Femur (tissue), 1 donor: Measurements from ENCODE around the gene FRMPD2.
"Not testable (repeated sequence)": the region's sequence is repeated elsewhere in the genome, so short reads cannot be mapped to it uniquely, and the experiment has no call there.

ENCODE experiments used
- DNase-seq: peaks from one replicate; pipeline ENCODE4 v3.0.0-alpha.2; 2017

Gene FRMPD2

GRCh38 chr10:48194830-48195229 is 79.7 kb downstream of the FRMPD2 start:
- DNase-seq, result no peak

DNA sequence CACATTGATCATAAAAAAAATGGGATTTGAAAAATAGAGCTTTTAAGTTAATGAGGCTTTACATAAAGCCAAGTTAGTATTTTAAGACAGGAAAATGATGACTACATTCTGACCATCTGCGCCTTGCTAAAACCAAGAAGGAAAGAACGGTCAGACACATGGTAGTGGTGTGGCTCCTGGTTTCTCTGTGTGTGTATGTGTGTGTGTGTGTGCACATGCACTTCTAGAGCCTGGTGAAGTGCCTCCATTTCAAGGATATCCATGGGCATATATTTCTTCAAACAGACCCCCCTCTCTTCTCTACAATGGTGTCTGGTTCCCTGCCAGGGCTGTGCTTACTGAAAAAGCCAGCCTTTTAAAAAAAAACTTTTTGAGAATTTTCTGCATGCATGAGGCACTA is 80.9 kb downstream of the FRMPD2 start:
- DNase-seq, result no peak

DNA sequence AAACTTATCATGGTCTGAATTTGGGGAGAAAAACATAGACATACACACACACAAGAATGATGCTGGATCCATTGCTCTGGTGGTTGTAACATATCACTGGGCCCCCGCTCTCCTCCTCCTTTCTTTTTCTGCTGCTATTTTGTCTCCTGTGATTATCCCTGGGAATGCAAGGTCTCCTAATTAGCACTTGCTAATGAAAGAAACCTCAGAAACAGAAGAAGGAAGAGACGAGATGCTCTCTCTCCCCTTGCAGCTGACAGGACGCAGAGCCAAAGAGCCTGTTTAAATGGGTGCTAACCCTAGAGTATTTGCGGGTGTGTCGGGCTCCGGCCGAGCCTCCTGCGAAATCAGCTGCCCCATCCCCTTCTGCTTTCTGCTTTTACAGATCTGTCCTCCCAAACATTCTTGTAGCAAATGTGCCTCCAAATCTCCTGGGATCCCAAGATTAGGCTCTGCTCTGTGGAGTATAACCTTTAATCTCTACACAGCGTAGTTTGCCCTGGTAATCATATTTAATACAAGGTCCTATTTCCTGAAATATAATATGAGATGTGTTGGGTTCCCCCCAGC is 81.5 kb downstream of the FRMPD2 start:
- no peak for DNase-seq

DNA sequence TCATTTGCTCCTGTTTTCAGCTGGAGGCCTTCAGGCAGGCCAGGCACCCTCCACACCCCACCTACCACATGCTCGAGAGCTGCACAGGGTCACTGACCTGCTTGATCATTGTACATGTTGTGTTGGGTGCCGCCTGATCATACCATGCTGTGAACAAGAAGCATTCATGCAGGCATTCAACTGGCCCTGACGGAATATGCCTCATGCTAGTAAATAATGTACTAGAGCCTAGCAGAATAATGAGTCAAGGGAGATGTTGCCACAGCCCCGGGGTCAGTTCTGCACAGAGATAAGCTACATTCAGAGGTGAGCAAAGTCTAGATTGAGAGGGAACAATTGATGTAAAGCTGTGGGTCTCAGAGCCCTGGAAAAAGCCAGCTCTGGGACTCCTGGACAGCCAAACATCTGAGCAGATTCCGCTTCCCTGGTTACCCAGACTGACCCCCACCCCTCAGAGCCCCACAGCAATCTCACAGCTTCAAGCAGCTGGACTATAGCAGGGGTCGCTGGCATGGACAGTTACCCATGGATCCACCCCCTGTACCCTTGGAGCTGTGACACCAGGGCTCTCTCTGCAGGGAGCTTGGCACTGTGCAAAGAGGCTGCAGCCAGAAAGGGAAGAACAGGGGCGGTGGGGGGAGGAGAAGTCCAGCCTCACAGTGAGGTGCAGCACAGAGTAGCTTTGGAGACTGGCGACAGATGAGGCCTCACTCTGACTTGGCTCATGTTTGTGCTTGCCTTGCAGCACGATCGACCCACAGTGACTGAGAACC is 86.6 kb downstream of the FRMPD2 start:
- DNase-seq, result peak; percentile 28

- no peak for DNase-seq
These were observed 87.4 kb downstream of the FRMPD2 start for GRCh38 chr10:48187126-48187525.

DNA sequence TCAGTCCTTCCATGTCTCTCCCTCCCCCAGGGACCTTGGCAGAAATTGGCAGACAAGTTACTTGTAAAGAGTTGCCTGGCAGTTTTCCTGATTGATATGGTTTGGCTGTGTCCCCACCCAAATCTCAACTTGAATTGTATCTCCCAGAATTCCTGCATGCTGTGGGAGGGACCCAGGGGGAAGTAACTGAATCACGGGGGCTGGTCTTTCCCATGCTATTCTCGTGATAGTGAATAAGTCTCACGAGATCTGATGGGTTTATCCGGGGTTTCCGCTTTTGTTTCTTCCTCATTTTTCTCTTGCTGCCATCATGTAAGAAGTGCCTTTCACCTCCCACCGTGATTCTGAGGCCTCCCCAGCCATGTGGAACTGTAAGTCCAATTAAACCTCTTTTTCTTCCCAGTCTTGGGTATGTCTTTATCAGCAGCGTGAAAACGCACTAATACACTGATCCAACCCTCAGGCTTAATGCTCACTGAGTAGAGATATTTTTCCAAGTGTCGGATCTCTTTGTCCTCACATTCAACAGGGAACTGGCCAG is 88.2 kb downstream of the FRMPD2 start:
- DNase-seq, result not testable (repeated sequence)

GRCh38 chr10:48184224-48184623 is 90.3 kb downstream of the FRMPD2 start:
- DNase-seq, result no peak

DNA sequence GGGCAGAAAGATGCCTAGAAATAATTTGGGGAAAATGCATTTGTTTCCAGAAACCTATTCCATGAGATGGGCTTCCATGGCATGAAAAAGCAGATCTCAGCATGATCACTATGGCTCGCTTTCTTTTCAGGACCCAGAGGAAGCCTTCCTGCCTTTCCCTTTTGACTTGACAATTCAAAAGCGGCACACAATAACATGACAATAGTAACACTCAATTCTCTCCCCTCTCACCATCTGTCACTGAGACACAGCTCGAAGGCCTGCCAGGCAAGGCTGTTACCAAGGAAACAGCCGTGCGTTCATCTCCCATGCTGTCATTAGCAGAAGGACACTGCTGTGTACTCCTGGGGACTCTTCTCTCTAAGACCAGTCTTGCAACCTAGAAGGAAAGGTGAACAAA is 101.8 kb downstream of the FRMPD2 start:
- not testable (repeated sequence) for DNase-seq

GRCh38 chr10:48160670-48161069 is 113.8 kb downstream of the FRMPD2 start:
- not testable (repeated sequence) for DNase-seq

GRCh38 chr10:48160163-48160562 is 114.3 kb downstream of the FRMPD2 start:
- not testable (repeated sequence) for DNase-seq

- DNase-seq, result not testable (repeated sequence)
These were observed 120.0 kb downstream of the FRMPD2 start for GRCh38 chr10:48154211-48155140.

- DNase-seq, result not testable (repeated sequence)
These were observed 126.9 kb downstream of the FRMPD2 start for GRCh38 chr10:48147643-48148042.

DNA sequence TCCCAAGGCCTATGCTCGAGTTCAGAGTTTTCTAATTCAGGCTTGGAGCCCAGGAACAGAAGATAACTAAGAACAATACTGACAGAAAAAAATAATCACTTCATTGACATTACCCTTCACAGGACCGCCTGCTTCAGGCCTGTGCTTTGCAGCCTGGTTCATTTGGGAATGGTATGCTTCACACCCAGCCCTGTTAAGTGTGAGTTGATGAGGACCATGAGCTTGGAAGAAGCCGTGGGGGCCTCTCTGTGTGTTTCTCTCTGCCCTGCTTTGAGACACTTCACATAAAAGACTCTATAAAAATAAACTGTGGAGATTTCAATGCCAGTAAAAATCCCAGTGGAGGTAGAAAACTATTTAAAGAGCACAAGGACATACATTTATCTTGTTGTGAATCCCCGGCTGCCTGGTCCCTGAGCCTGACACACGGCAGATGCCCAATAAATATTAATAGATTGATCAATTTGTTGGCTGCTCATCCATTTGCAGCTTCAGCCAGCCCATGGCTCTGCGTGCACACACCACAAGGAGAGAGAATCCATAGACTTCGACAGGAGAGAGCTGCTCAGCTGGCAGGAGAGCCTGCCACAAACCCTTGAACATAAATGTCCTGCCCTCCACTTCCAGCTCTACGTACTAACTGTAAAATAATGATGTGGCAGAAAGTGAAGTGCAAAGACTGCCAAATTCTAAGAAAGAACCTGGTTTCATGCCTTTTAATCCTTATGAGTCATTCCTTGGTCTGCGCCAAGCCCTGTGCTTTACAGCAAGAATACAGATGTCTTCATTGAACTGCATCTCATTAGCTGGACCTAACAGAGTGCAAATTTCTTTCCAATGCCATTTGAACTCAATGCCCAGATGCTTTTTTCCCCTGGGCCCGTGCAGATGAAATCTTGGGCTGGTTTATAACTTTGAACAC is 130.5 kb downstream of the FRMPD2 start:
- not testable (repeated sequence) for DNase-seq

DNA sequence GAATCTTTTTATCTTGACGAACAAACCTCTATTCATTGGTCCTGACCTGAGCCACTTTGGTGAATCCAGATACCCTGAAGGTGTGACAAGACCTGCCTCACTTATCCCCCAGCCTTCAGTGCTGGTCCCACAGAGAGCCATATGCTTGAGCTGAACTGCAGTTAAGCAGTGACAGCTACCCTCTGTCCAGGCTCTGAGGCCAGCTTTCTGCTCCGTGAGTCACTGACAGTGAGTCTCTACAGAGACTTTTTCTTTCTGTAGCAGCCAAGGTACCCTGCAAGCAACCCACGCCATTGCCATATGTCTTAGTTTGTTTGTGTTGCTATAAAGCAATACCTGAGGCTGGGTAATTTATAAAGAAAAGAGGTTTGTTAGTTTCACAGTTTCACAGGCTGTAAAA is 133.5 kb downstream of the FRMPD2 start:
- DNase-seq, result not testable (repeated sequence)

DNA sequence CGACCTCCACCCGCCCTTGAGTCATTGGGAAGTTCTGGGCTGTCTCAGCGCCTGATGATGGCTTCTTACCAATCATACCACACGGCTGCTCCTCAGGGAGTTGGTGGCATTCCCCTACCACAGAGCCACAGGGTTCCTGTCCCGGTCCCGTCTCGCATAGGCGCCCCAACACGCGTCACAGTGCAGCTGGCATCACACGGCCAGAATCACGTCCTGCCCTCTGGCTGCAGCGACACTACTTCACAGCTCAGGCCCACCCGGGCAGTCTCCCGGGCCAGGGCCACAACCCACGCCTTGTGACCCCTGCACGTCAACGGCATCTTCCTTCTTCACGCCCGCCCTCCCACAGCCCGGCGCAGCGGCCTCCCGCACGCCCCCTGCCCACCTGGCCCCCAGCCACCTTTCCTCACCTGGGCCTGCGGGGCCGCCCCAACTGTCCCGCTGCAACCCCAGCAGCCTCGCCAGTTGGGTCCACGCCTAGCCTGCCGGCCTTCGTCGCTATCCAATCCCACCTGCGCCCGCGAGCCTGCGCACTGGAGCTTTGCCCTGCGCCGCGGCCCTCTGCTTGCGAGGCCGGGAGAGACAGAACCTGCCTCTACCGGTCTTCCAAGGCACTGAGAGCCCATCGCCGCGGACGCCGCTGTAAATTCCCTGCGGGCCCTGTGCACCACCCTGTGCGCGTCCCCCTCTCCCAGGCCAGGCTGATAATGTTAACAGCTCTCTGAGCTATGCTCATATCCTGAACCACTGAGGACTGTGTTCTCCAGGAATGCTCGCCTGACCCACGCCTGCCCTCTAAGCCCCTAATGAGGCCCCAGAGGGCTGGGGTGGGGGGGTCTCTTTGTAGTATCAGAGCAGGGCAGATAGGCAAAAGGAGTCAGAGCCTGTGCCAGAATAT is 134.3 kb downstream of the FRMPD2 start:
- DNase-seq, result not testable (repeated sequence)

DNA sequence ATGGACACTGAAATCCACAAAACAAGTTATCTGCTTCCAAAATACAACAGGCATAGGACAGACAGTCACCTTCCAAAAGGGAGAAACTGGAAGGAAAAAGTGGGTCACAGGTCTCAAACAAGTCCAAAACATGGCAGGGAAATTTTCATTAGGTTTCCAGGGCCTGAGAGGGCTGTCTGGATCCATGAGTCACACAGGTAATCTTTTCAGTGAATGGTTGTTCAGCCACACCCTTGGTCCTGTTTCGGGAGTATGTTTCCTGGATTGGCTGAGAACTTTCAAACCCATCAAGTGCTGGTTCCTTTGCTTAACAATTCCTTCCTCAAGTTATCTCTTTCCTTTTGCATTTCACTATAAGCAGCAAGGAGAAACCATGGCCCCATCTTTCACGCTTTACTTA is 145.5 kb downstream of the FRMPD2 start:
- DNase-seq, result not testable (repeated sequence)

- not testable (repeated sequence) for DNase-seq
These were observed 148.2 kb downstream of the FRMPD2 start for GRCh38 chr10:48126251-48126650.

- not testable (repeated sequence) for DNase-seq
These were observed 148.9 kb downstream of the FRMPD2 start for GRCh38 chr10:48125631-48126030.

DNA sequence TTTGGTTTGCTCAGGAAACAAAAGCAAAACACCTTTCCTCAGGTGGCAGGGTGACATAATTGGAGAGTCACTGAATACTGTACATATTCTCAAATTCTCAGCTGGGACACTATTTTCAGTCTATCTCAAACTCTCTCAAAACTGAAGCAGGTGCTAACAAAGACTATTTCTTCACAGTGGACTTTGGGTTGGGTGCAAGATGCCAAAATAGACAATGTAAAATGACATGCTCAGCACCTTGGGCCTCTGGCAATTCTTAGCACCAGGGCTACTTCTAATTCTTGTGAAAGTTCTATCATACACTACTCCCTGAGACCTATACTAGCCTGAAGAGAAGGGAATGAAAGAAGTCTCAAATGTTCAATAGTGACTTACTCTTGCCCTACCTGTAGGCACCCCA is 151.9 kb downstream of the FRMPD2 start:
- not testable (repeated sequence) for DNase-seq

DNA sequence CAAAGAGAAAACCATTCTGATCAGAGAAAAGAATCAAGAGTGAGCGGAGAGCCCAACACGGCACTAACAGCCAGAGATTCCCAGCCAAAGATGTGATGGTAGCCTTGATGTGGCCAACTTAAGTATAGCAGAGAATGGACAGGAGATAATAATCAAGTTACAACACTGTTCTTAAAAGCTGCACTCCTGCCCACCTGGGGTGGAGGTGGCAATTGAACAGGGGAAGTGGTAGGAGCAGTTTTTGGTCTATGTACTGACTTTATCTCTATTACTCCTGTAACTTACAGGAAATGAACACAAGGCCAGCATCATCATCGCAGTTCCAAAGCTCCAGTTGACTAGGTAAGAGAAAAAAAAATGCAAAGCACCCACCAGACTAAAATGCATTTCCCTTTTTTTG is 164.2 kb downstream of the FRMPD2 start:
- not testable (repeated sequence) for DNase-seq
